Measurements from ENCODE around the gene HS2ST1.

The HS2ST1 gene

DNA sequence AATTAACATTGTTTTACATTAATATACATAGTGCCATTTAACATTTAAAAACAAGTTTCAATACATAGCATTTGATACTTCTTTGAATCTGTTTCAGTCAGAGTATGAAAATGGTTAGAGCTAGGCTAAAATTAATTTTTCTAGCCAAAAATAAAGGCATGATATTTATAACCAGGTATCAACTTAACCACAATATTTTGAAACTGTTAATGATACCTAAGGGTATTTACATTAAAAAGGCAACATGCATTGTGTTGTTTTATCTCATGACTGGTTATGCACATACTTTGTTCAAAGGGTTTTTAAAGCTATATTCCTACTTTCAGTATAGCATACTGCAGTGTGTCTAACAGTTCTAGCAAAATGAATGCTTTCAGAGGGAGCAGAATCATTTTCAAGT, 130.0 kb downstream of the HS2ST1 start:
- no peaks in the 10 kb centered on the region for H3K27me3 ChIP-seq (ENCODE audit: control insufficient read depth, insufficient read depth, low read length)
- no peak overlapping the region for H3K4me2 ChIP-seq (ENCODE audit: low read length)
- H3K79me2 ChIP-seq = no peaks in the 10 kb centered on the region
- no peak overlapping the region for H3K27ac ChIP-seq
- H3K36me3 ChIP-seq (ENCODE audit: control insufficient read depth, insufficient read depth, low read length) = no peaks in the 10 kb centered on the region
- H3K4me1 ChIP-seq = no peaks in the 10 kb centered on the region
- H3K9me3 ChIP-seq (ENCODE audit: control insufficient read depth, low read length) = no peaks in the 10 kb centered on the region
- H3K4me3 ChIP-seq (ENCODE audit: low read depth, low read length) = no peak overlapping the region
- no peak overlapping the region for H3K9ac ChIP-seq
- H2AFZ ChIP-seq = no peak overlapping the region
- no peak for TF ChIP-seq CTCF (IDR thresholded peaks at IDR 0.05)

DNA sequence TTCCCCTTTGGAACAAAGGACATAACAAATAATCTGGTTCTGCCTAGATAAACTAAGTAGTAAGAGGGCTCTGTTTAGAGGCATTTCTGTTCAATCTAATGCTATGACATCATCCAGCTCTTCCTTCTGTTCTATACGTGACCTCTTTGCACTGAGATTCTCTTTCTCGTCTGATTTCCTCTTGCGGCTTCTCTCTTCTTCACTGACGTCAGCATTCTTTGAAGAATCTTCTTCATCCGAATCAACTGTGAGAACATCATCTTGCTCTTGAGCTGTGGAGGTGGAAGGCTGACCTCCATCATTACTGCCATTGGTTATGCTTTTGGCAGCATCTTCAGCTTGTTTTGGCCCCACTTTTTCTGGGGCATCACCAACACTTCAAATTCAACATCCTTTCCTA, 130.4 kb downstream of the HS2ST1 start:
- H2AFZ ChIP-seq = no peak overlapping the region
- no peaks in the 10 kb centered on the region for H3K9me3 ChIP-seq (ENCODE audit: control insufficient read depth, low read length)
- H3K27me3 ChIP-seq (ENCODE audit: control insufficient read depth, insufficient read depth, low read length) = no peaks in the 10 kb centered on the region
- H3K4me1 ChIP-seq = no peaks in the 10 kb centered on the region
- H3K9ac ChIP-seq = no peak overlapping the region
- no peak overlapping the region for H3K27ac ChIP-seq
- TF ChIP-seq CTCF (IDR thresholded peaks at IDR 0.05) = no peak
- no peak overlapping the region for H3K4me2 ChIP-seq (ENCODE audit: low read length)
- no peak overlapping the region for H3K4me3 ChIP-seq (ENCODE audit: low read depth, low read length)
- no peaks in the 10 kb centered on the region for H3K36me3 ChIP-seq (ENCODE audit: control insufficient read depth, insufficient read depth, low read length)
- no peaks in the 10 kb centered on the region for H3K79me2 ChIP-seq

- no peaks in the 10 kb centered on the region for H3K27me3 ChIP-seq (ENCODE audit: control insufficient read depth, insufficient read depth, low read length)
- no peak for TF ChIP-seq CTCF (IDR thresholded peaks at IDR 0.05)
- no peak overlapping the region for H3K27ac ChIP-seq
- H2AFZ ChIP-seq = no peak overlapping the region
- no peaks in the 10 kb centered on the region for H3K79me2 ChIP-seq
- no peak overlapping the region for H3K4me2 ChIP-seq (ENCODE audit: low read length)
- H3K9me3 ChIP-seq (ENCODE audit: control insufficient read depth, low read length) = no peaks in the 10 kb centered on the region
- no peaks in the 10 kb centered on the region for H3K36me3 ChIP-seq (ENCODE audit: control insufficient read depth, insufficient read depth, low read length)
- H3K4me1 ChIP-seq = no peaks in the 10 kb centered on the region
- H3K4me3 ChIP-seq (ENCODE audit: low read depth, low read length) = no peak overlapping the region
- H3K9ac ChIP-seq = no peak overlapping the region
Observed at GRCh38 chr1:87045761-87046304, 131.4 kb downstream of the HS2ST1 start.

DNA sequence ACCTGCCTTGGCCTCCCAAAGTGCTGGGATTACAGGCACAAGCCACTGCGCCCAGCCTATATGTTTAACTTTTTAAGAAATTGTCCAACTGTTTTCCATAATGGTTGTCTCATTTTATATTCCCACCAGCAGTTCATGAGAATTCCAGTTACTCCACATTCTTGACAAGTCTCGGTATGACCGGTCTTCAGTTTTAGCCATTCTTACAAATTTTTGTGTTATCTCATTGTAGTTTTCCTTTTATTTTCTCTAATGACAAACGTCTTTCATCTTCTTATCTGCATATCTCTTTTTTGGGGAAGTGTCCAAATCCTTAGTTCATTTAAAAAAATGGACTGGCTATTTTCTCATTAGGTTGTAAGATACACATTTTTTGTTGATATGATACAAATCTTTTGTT, 132.5 kb downstream of the HS2ST1 start:
- Histone ChIP-seq H3K27ac (no peak overlapping the region), H3K79me2 (no peaks in the 10 kb centered on the region), H3K4me2 (ENCODE audit: low read length) (no peak overlapping the region), H3K27me3 (ENCODE audit: control insufficient read depth, insufficient read depth, low read length) (no peaks in the 10 kb centered on the region), H2AFZ (no peak overlapping the region), H3K9ac (no peak overlapping the region), H3K4me1 (no peaks in the 10 kb centered on the region), H3K36me3 (ENCODE audit: control insufficient read depth, insufficient read depth, low read length) (no peaks in the 10 kb centered on the region), H3K4me3 (ENCODE audit: low read depth, low read length) (no peak overlapping the region), H3K9me3 (ENCODE audit: control insufficient read depth, low read length) (no peaks in the 10 kb centered on the region)
- TF ChIP-seq CTCF (IDR thresholded peaks at IDR 0.05) = no peak

DNA sequence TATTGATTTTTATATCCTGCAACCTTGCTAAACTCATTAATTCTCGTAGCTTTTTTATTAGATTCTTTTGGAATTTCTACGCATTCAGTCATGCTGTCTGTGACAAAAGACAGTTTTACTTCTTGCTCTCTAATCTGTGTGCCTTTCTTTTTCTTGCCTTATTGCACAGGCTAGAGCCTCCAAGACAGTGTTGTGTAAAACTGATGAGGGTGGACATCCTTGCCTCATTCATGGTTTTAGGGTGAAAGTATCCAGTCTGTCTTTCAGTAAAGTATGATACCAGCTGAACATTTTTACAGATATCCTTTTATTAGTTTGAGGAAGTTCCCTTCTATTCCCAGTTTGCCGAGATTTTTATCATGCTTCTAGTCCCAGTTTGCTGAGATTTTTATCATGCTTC, 133.8 kb downstream of the HS2ST1 start:
- Histone ChIP-seq H3K4me3 (ENCODE audit: low read depth, low read length) (no peak overlapping the region), H3K27me3 (ENCODE audit: control insufficient read depth, insufficient read depth, low read length) (no peaks in the 10 kb centered on the region), H3K27ac (no peak overlapping the region), H3K9me3 (ENCODE audit: control insufficient read depth, low read length) (no peaks in the 10 kb centered on the region), H3K4me2 (ENCODE audit: low read length) (no peak overlapping the region), H3K4me1 (no peaks in the 10 kb centered on the region), H2AFZ (no peak overlapping the region), H3K79me2 (no peaks in the 10 kb centered on the region), H3K9ac (no peak overlapping the region), H3K36me3 (ENCODE audit: control insufficient read depth, insufficient read depth, low read length) (no peaks in the 10 kb centered on the region)
- no peak for TF ChIP-seq CTCF (IDR thresholded peaks at IDR 0.05)
